Cardiac fibroblast (primary cell): ENCODE results near the gene MNX1.

Experiments used
- DNase-seq, 2 donors: peaks; one replicate each; pipeline versions ENCODE4 v3.0.0 to v3.0.0-alpha.2; 2010; ENCODE audit warnings: low read depth in 2 of 2
- H3K4me3 ChIP-seq, 2 donors: replicated peaks in 1 of 2; 1 replicate in 1 of 2; 2 replicates in 1 of 2; pipeline ENCODE4 v1.5.1; 2011; ENCODE audit warnings: low read depth in 2 of 2, low read length in 2 of 2, mild to moderate bottlenecking in 2 of 2, moderate library complexity in 1 of 2
- CTCF ChIP-seq: IDR thresholded peaks from one replicate; pipeline ENCODE4 v1.5.1; 2011; ENCODE audit warnings: low read depth, mild to moderate bottlenecking, low read length, inconsistent platforms

MNX1 gene

GRCh38 chr7:157035302-157035701 is 24.8 kb upstream of the MNX1 start:
- TF ChIP-seq CTCF: no peak
- DNase-seq: no peak
- no peak overlapping the region for H3K4me3 ChIP-seq

- TF ChIP-seq CTCF: no peak
- H3K4me3 ChIP-seq: no peak overlapping the region
- no peak for DNase-seq
Measured at GRCh38 chr7:157033483-157034473, 23.3 kb upstream of the MNX1 start.

- TF ChIP-seq CTCF: no peak
- DNase-seq: no peak
- H3K4me3 ChIP-seq: no peak overlapping the region
Measured at GRCh38 chr7:157032644-157033482, 22.4 kb upstream of the MNX1 start.

GRCh38 chr7:157032128-157032527 is 21.7 kb upstream of the MNX1 start:
- H3K4me3 ChIP-seq: no peak overlapping the region
- TF ChIP-seq CTCF: no peak
- DNase-seq: no peak

GRCh38 chr7:157028199-157028903 is 17.9 kb upstream of the MNX1 start:
- DNase-seq: no peak
- no peak for TF ChIP-seq CTCF
- no peak overlapping the region for H3K4me3 ChIP-seq

- H3K4me3 ChIP-seq: no peak overlapping the region
- no peak for DNase-seq
- no peak for TF ChIP-seq CTCF
Measured at GRCh38 chr7:157027568-157028198, 17.2 kb upstream of the MNX1 start.
